Measurements from ENCODE around the gene DPH2.

DPH2 gene

GRCh38 chr1:43979528-43980254 lies 9.9 kb downstream of the DPH2 start:
- DNase-seq, result peak; percentile 38
- in situ Hi-C loops (cut with MboI; ENCODE audit: low pct_unique_long_range_greater_than_20kb, low sequenced_read_pairs), result no loop called here

- in situ Hi-C loops (cut with MboI; ENCODE audit: low pct_unique_long_range_greater_than_20kb, low sequenced_read_pairs), result no loop called here
- DNase-seq, result no peak
These were observed 10.7 kb downstream of the DPH2 start for GRCh38 chr1:43980255-43981134.

DNA sequence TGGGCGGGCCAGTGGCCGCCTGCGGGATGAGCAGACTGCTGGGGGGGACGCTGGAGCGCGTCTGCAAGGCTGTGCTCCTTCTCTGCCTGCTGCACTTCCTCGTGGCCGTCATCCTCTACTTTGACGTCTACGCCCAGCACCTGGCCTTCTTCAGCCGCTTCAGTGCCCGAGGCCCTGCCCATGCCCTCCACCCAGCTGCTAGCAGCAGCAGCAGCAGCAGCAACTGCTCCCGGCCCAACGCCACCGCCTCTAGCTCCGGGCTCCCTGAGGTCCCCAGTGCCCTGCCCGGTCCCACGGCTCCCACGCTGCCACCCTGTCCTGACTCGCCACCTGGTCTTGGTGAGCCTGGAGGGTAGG lies 11.3 kb downstream of the DPH2 start:
- DNase-seq, result no peak

DNA sequence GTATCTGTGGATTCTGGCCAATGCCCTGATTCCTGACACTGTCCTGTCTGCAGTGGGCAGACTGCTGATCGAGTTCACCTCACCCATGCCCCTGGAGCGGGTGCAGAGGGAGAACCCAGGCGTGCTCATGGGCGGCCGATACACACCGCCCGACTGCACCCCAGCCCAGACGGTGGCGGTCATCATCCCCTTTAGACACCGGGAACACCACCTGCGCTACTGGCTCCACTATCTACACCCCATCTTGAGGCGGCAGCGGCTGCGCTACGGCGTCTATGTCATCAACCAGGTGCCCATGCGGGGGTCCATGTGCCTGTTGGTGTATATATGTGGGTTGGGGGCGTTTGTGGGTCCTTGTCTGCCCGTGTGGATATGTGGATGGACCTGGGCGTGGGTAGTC lies 11.8 kb downstream of the DPH2 start:
- DNase-seq, result no peak
- in situ Hi-C loops (cut with MboI; ENCODE audit: low pct_unique_long_range_greater_than_20kb, low sequenced_read_pairs), result no loop called here

More for the DNA sequence above, 11.3 kb downstream of the DPH2 start:
- in situ Hi-C loops (cut with MboI; ENCODE audit: low pct_unique_long_range_greater_than_20kb, low sequenced_read_pairs), result no loop called here

GRCh38 chr1:43982241-43982640 lies 12.4 kb downstream of the DPH2 start:
- DNase-seq, result no peak
- in situ Hi-C loops (cut with MboI; ENCODE audit: low pct_unique_long_range_greater_than_20kb, low sequenced_read_pairs), result no loop called here

GRCh38 chr1:43982808-43983207 lies 13.0 kb downstream of the DPH2 start:
- in situ Hi-C loops (cut with MboI; ENCODE audit: low pct_unique_long_range_greater_than_20kb, low sequenced_read_pairs), result no loop called here
- DNase-seq, result peak; percentile 24

DNA sequence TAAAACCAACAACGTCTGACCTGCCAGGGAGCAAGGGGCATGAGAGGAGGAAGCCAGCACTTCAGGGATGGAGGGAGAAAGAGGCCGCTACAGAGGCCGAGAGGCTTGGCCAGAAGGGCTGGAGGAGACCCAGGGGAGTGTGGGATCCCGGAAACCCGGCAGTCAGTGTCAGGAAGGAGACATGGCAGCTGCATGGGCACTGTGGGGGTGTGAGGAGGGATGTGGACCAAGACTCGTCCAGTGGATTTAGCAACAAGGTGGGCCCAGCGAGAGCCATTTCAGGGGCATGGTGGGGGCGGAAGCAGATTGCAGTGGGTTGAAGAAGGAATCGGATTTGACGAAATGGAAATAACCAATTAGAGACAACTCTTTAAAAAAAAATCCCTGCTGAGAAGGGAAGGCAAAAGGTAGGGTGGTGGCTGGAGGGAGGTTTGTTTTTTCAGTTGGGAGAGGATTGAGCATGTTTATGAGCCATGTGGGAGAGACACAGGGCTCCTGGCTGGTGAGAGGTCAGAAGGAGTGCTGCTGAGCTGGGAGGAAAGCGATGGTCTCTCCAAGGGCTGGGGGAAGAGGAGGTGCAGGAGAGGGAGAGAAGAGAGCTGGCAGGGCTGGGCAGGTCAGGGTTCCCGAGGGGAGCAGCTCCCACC lies 13.6 kb downstream of the DPH2 start:
- in situ Hi-C loops (cut with MboI; ENCODE audit: low pct_unique_long_range_greater_than_20kb, low sequenced_read_pairs), result no loop called here
- no peak for DNase-seq

DNA sequence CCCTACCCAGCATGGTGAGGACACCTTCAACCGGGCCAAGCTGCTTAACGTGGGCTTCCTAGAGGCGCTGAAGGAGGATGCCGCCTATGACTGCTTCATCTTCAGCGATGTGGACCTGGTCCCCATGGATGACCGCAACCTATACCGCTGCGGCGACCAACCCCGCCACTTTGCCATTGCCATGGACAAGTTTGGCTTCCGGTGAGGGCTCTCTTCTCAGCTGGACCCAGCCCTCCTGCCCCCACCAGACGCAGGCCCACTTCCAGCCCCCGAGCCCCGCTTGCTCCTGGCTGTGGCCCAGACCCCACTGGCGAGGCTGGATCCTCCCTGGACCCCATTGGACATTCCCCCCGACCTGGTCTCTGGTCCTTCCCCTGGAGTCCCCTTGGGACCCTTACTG lies 15.0 kb downstream of the DPH2 start:
- no peak for DNase-seq
- in situ Hi-C loops (cut with MboI; ENCODE audit: low pct_unique_long_range_greater_than_20kb, low sequenced_read_pairs), result no loop called here

GRCh38 chr1:43985984-43986595 lies 16.3 kb downstream of the DPH2 start:
- in situ Hi-C loops (cut with MboI; ENCODE audit: low pct_unique_long_range_greater_than_20kb, low sequenced_read_pairs), result no loop called here
- DNase-seq, result no peak

DNA sequence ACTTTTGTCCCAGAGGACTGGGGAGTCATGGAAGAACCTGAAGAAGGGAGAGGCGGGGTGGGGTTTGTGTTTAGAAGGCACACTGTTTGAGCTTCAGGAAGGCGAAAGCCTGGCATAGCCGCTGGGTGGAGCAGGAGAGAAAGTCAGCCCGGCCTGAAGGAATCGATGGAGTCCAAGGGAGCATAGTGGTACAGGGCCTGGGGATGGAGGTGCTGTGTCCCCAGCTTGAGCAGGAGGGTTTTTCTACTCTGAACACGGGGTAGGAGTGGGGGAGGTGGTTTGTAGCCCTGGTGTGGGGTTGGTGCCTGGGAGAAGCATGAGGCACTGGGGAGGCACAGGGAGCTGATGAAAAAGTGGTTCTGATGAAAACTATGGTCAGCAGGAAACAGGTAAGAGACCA lies 16.9 kb downstream of the DPH2 start:
- in situ Hi-C loops (cut with MboI; ENCODE audit: low pct_unique_long_range_greater_than_20kb, low sequenced_read_pairs), result no loop called here

DNA sequence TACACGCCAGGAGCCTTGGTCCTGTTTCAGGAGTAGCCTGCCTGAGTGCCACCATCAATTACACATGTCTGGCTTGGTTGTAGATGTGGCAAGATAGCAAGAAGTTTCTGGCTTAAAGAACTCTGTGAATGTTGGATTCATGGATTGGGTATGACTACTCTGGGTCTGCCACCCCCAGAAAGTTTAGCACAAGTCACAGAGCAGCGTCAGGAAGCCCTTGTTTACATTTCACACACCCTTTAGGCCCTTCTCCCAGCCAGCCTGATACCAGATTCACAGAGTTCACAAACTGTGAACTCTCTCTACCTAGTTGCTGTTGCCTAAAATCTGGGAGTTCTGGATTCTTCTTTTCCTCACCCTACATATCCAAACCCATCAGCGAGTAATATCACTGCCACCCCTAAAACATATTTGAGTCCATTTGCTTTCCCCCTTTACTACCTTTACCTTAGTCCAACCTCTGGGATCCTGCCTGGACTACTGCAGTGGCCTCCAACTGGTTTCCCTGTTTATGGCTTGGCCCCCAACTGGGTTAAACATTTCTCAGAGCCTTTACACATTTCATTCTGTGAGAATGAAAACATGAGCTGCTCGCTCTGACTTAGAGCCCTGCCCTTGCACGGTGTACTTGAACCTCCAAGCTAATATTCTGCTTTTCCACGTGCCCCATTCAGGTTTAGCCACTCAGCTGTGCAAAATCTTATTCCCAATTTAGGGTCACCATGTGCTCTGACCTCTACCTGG lies 17.5 kb downstream of the DPH2 start:
- in situ Hi-C loops (cut with MboI; ENCODE audit: low pct_unique_long_range_greater_than_20kb, low sequenced_read_pairs), result no loop called here
- DNase-seq, result no peak

More for the DNA sequence above, 16.9 kb downstream of the DPH2 start:
- no peak for DNase-seq

DNA sequence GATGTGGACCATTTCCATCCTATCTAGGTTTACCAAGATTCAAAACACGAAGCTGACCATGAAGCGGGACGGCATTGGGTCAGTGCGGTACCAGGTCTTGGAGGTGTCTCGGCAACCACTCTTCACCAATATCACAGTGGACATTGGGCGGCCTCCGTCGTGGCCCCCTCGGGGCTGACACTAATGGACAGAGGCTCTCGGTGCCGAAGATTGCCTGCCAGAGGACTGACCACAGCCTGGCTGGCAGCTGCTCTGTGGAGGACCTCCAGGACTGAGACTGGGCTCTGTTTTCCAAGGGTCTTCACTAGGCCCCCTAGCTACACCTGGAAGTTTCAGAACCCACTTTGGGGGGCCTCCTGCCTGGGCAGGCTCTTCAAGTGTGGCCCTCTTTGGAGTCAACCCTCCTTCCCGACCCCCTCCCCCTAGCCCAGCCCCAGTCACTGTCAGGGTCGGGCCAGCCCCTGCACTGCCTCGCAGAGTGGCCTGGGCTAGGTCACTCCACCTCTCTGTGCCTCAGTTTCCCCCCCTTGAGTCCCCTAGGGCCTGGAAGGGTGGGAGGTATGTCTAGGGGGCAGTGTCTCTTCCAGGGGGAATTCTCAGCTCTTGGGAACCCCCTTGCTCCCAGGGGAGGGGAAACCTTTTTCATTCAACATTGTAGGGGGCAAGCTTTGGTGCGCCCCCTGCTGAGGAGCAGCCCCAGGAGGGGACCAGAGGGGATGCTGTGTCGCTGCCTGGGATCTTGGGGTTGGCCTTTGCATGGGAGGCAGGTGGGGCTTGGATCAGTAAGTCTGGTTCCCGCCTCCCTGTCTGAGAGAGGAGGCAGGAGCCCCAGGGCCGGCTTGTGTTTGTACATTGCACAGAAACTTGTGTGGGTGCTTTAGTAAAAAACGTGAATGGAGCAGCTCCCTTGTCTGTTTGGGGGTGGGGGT lies 20.7 kb downstream of the DPH2 start:
- no peak for DNase-seq
- in situ Hi-C loops (cut with MboI; ENCODE audit: low pct_unique_long_range_greater_than_20kb, low sequenced_read_pairs), result no loop called here

- in situ Hi-C loops (cut with MboI; ENCODE audit: low pct_unique_long_range_greater_than_20kb, low sequenced_read_pairs), result no loop called here
- DNase-seq, result no peak
These were observed 21.3 kb downstream of the DPH2 start for GRCh38 chr1:43991200-43991475.

DNA sequence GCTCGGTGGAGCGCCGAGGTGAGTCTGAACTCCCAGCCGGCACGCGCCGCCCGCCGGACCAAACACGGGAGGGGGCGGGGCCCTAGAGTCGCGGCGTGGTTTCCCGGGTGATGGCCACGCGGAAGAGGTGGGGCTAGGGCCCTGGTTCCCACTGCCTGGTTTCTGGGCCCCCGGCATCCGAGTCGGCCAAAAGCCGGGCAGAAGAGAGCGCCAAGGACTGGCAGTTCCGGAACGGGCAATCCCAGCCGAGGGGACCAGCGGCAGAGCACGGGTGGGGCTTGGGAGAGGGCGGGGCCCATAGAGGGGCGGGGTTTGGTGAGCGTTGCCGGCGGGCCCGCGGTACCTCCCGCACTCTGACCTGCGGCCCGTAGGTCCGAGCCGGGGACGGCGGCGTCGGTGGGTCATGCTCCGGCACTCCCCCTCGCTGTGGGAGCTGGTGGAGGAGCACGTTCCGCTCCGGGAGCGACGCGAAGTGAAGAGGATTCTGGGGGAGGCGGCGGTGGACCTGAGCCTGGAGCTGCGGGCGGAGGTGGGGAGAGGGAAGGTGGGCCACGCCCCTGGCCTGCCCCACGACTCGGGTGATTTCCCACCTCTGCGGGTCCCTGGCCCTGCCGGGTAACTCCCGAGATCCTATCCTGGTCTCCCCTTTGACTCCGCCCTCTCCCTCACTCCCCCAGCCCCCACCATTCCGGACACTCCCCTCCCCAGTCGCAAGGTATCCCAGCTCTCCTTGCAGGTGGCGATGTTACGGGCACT lies 21.8 kb downstream of the DPH2 start, which contains the start of gene CCDC24:
Gene CCDC24 (plus strand): TSS at position 124 of the 756 bp plus-strand sequence. CDS start 280 bp downstream, at position 404.
- in situ Hi-C loops (cut with MboI; ENCODE audit: low pct_unique_long_range_greater_than_20kb, low sequenced_read_pairs), result no loop called here
- DNase-seq, result peak; percentile 75

- no peak for DNase-seq
- in situ Hi-C loops (cut with MboI; ENCODE audit: low pct_unique_long_range_greater_than_20kb, low sequenced_read_pairs), result no loop called here
These were observed 22.6 kb downstream of the DPH2 start for GRCh38 chr1:43992232-43992995.

DNA sequence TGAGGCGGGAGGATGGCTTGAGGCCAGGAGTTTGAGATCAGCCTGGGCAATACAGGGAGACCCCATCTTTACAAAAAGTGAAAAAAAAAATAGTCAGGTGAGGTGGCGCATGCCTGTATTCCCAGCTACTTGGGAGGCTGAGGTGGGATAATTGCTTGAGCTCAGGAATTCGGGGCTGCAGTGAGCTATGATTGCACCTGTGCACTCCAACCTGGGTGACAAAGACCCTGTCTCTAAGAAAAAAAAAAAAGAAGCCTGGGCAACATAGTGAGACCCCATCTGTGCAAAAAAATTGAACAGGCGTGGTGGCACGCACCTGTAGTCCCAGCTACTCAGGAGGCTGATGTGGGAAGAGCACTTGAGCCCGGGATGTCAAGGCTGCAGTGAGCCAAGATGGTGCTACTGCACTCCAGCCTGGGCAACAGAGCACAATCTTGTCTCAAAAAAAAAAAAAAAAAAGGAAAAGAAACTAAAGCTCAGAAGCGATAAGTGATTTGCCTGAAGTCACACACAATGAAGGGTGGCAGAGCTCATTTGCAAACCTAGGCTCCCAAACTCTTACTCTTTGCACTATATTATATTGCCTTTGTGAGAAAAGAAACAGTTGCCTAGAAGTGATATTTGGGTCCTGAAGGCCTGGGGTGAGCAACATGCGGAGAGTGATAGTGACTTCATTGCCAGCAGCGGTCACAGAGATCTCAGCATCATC lies 23.6 kb downstream of the DPH2 start:
- no peak for DNase-seq
- in situ Hi-C loops (cut with MboI; ENCODE audit: low pct_unique_long_range_greater_than_20kb, low sequenced_read_pairs), result no loop called here
